Small intestine (tissue), 7 donors: Measurements from ENCODE around the gene SPAG7. TPM values are rescaled to one million over a fixed set of nuclear protein-coding genes. Genes with fewer than 3 reads are reported as not detected.

Experiments used
- DNase-seq, 2 donors: peaks; one replicate each; pipeline versions ENCODE4 v3.0.0 to v3.0.0-alpha.2; 2013
- FAIRE-seq: peaks from 2 replicates; lab custom pipeline; 2012; peaks lifted over from hg19 to GRCh38; lab: Jason Lieb, UNC
- H3K27ac ChIP-seq, 3 donors: one replicate each; pipeline ENCODE4 v1.5.1; 2013; ENCODE audit warnings: low read length in 2 of 3, mild to moderate bottlenecking in 2 of 3, control low read depth in 1 of 3, inconsistent platforms in 1 of 3, low read depth in 1 of 3, moderate library complexity in 1 of 3
- H3K27me3 ChIP-seq, 3 donors: one replicate each; pipeline ENCODE4 v1.6.1; 2013; ENCODE audit warnings: low read length in 3 of 3, inconsistent platforms in 1 of 3; ENCODE audit not compliant: control insufficient read depth in 3 of 3, insufficient read depth in 3 of 3
- H3K36me3 ChIP-seq, 3 donors: one replicate each; pipeline ENCODE4 v1.6.1; 2013; ENCODE audit warnings: low read length in 3 of 3, inconsistent platforms in 1 of 3, low read depth in 1 of 3, mild to moderate bottlenecking in 1 of 3, moderate library complexity in 1 of 3; ENCODE audit not compliant: control insufficient read depth in 3 of 3, insufficient read depth in 2 of 3
- H3K4me1 ChIP-seq, 3 donors: one replicate each; pipeline ENCODE4 v1.6.1; 2013; ENCODE audit warnings: low read length in 2 of 3, inconsistent platforms in 1 of 3, low read depth in 1 of 3, mild to moderate bottlenecking in 1 of 3, moderate library complexity in 1 of 3; ENCODE audit not compliant: control insufficient read depth in 3 of 3, insufficient read depth in 2 of 3
- H3K4me3 ChIP-seq, 3 donors: one replicate each; pipeline ENCODE4 v1.5.1; 2013; ENCODE audit warnings: low read length in 3 of 3, control low read depth in 1 of 3, inconsistent platforms in 1 of 3, low read depth in 1 of 3, mild to moderate bottlenecking in 1 of 3, moderate library complexity in 1 of 3
- H3K9me3 ChIP-seq, 2 donors: one replicate each; pipeline ENCODE4 v1.6.1; 2013; ENCODE audit warnings: low read depth in 1 of 2, low read length in 1 of 2; ENCODE audit not compliant: control insufficient read depth in 2 of 2, insufficient read depth in 1 of 2
- WGBS, 3 donors: extraction: QIAGEN DNeasy Blood & Tissue Kit; methylation state at CpG; one replicate each; pipeline ENCODE4 v1.1.7; 2013; 5-methylcytosine and 5-hydroxymethylcytosine counted together
- polyA plus RNA-seq, 4 donors: library from polyadenylated mRNA; stranded (reverse) in 3 of 4; unstranded in 1 of 4; fragments of 200-250 nt in 3 of 4; fragments of 120-200 nt in 1 of 4; gene quantifications; one replicate each; pipeline versions ENCODE4 v1.2.1 to v1.2.3, GENCODE V29; 2013
- donor health status: healthy with polysubstance abuse.
- donor health status: control.
- donor health status: control.
- donor health status: Bipolar disorder and iron deficiency.
- donor health status: healthy.

SPAG7 gene
- polyA plus RNA-seq, 4 donors = 76.7 to 101 (median 80.0) TPM

DNA sequence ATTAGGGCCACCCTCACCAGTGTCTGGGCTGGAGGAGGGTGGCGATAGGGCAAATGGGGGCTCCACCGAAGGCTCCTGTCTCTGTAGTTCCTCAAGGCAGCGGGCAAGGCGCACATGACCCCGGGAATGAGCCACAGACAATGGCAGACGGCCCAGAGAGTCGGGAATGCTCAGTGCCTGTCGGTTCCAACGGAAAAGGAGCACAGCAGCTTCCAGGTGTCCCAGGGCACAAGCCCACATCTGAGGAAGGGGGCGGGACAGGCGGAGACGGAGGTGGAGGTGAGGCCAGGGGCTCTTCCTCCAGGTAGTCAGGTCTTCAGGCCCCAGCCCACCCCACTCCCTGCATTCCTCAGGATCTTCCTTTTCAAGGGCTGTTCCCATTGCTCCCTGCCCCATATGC lies 5.1 kb upstream of the SPAG7 start:
- peaks cover 0 to 23% (median 4%) of the 10 kb centered on the region in 3 donors for H3K4me1 ChIP-seq
- H3K36me3 ChIP-seq = peaks cover 6 to 75% (median 21%) of the 10 kb centered on the region in 3 donors
- DNase-seq (no peak), FAIRE-seq (no peak)
- no peaks in the 10 kb centered on the region for H3K9me3 ChIP-seq
- no peak overlapping the region for H3K27ac ChIP-seq
- WGBS, 3 donors = 87 to 95% (median 88%) methylated on average over 10 to 12 of the region's 12 CpGs
- no peak overlapping the region for H3K4me3 ChIP-seq
- no peaks in the 10 kb centered on the region for H3K27me3 ChIP-seq

DNA sequence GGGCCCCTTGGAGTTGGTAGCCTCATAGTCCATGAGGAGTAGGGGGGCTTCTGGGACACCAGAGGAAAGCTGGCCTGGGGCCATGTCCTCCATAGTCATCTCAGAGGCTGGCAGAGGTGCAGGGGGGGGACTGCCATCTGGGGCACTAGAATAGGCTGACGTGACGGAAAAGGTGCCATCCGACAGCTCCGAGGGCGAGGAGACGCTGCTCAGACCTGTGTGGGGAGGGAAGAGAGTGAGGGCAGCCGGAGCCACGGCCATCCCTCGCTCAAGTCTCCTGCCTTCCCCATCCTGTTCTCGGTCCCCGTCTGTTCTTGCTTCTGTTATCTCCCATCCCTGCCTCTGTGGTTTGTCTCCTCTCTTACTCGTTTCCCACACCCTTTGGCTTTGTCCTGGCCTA lies 4.7 kb upstream of the SPAG7 start:
- Histone ChIP-seq H3K36me3 (peaks cover 6 to 71% (median 18%) of the 10 kb centered on the region in 3 donors), H3K4me1 (peaks cover 0 to 23% (median 4%) of the 10 kb centered on the region in 3 donors), H3K9me3 (no peaks in the 10 kb centered on the region), H3K27ac (no peak overlapping the region), H3K4me3 (no peak overlapping the region), H3K27me3 (no peaks in the 10 kb centered on the region)
- DNase-seq = no peak
- WGBS, 3 donors = 90 to 94% (median 91%) methylated on average over 11 to 12 of the region's 12 CpGs
- FAIRE-seq = no peak

DNA sequence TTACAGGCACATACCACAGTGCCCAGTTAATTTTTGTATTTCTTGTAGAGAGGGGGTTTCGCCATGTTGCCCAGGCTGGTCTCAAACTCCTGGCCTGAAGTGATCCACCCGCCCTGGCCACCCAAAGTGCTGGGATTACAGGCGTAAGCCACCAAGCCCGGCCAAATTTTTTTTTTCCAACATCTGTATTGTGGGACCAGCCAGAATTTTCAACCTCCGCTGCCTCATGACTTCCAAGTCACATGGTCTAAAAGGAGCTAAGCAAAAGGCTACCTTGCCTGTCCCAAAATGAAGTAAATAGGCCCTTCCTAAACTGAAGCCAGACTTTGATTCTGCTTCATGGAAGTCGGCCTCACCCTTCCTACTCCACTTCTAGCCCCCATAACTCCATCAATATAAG lies 4.2 kb upstream of the SPAG7 start:
- Histone ChIP-seq H3K27ac (no peak overlapping the region), H3K9me3 (no peaks in the 10 kb centered on the region), H3K4me1 (peaks cover 0 to 23% (median 4%) of the 10 kb centered on the region in 3 donors), H3K4me3 (no peak overlapping the region), H3K27me3 (no peaks in the 10 kb centered on the region), H3K36me3 (peaks cover 6 to 66% (median 14%) of the 10 kb centered on the region in 3 donors)
- WGBS, 3 donors = 90 to 94% (median 92%) methylated on average over 6 of the region's 6 CpGs
- FAIRE-seq = no peak
- no peak for DNase-seq

DNA sequence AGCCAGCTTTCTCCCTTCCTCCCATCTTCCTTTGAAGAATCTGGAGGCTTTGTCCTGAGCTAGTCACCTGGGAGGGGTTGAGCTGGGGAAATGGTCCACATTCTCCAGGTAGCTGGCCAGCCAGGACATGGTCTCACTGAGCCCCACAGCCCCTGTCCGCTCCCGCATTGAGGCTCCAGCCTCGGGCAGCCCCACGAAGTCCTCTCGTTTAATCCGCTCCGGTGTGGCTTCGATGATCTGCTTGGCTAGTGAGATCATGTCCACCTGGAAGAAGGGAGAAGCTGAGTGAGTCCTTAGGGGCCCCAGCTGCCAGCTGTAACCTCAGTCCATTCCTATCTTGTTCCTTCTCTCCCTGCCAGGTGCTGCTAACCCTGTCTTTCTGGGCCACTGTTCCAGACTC lies 2.7 kb upstream of the SPAG7 start:
- peaks cover 6 to 65% (median 13%) of the 10 kb centered on the region in 3 donors for H3K36me3 ChIP-seq
- WGBS, 3 donors = 93 to 100% (median 94%) methylated on average over 8 of the region's 8 CpGs
- DNase-seq = no peak
- FAIRE-seq = no peak
- peaks cover 0 to 26% (median 4%) of the 10 kb centered on the region in 3 donors for H3K4me1 ChIP-seq
- H3K4me3 ChIP-seq = no peak overlapping the region
- no peaks in the 10 kb centered on the region for H3K9me3 ChIP-seq
- no peaks in the 10 kb centered on the region for H3K27me3 ChIP-seq
- H3K27ac ChIP-seq = no peak overlapping the region

DNA sequence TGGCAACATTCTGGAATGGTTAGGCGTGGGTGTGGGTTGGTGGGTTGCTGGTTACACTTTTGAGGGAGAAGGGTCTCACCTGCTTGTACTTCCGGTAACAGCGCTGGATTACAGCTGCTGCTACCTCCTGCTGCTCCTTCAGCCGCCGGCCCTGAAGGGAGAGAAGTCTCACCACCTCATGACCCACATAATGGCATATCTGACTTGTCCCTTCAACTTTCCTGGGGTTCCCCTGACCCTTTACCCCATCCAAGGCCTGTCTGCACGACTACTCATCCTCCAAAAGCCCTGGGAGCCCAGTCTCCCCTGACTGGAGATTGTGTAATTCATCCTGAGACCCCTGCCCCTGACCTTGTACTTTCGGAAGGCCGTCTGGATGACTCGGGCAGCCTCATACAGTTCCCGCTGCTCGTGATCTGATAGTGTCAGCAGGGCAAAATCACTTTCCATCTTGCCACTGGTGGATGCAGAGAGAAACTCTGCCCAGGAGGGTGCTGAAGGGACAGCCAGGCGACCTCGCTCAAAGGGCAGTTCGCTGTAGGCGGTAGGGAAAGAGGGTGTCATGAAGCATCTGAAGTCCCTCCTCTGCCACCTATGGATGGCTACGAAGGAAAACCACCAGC lies 2.0 kb upstream of the SPAG7 start:
- peak in 1 of 2 donors; percentile 45 for DNase-seq
- Histone ChIP-seq H3K9me3 (no peaks in the 10 kb centered on the region), H3K27me3 (no peaks in the 10 kb centered on the region), H3K27ac (peak overlapping the region in 2 of 3 donors; percentile 65 to 99), H3K36me3 (peaks cover 6 to 65% (median 13%) of the 10 kb centered on the region in 3 donors), H3K4me1 (peaks cover 0 to 26% (median 4%) of the 10 kb centered on the region in 3 donors), H3K4me3 (peak overlapping the region in 1 of 3 donors; percentile 83)
- WGBS, 3 donors = 65 to 73% (median 73%) methylated on average over 16 of the region's 16 CpGs
- no peak for FAIRE-seq

DNA sequence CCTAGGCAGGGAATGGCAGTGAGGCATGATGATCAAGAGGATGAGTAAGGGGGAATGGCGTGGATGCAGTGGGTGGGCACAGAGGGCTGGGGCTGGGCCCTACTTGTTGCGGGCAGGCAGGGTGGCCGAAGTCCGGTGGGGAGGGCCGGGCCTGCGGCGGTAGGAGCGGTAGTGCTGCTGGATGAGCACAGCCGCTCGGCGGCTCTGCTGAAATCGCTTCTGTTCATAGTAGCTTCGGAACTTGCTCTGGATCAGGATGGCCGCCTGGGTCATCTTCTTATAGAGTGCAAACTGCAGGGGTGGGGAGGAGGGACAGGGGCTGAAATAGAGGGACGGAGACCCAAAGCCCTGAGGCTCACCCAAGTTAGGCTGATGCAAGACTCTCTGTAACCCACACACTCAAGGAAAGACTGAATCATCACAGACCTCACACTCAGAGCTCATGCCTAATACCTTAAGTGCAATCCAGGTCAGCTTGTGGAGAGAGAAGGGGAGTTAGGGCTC lies 1.5 kb upstream of the SPAG7 start:
- Histone ChIP-seq H3K4me1 (peaks cover 0 to 26% (median 4%) of the 10 kb centered on the region in 3 donors), H3K36me3 (peaks cover 6 to 60% (median 13%) of the 10 kb centered on the region in 3 donors), H3K9me3 (no peaks in the 10 kb centered on the region), H3K4me3 (peak overlapping the region in 1 of 3 donors; percentile 83), H3K27ac (peak overlapping the region in 2 of 3 donors; percentile 77 to 99), H3K27me3 (no peaks in the 10 kb centered on the region)
- FAIRE-seq = no peak
- peak in 1 of 2 donors; percentile 54 for DNase-seq
- 63 to 84% (median 82%) methylated on average over 15 of the region's 15 CpGs for WGBS, 3 donors

DNA sequence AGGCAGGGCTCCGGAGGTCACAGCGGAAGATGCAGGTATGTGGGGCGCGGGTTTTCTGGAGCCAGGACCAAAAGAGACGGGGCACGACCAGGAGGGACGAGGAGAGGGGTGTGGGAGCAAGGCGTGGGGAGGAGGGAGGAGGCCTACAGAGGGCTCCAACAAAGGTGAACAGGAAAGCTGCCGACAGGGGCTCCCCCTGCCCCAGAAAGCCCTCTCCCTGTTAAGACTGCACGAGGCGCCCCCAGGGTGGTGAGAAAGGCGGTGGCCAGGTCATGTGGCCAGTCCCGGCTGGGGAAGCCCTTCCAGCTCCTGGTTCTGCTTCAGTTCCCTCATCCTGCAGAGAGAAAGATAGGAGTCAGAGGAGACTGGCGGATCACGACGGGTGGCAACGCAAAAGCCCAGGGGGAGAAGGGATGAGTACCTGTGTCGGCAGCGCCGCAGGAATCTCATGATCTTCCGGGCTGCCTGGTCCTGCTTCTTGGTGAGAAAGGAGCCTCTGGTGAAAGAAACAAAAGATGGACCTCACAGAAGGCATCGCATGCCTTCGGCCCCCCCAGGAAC lies 949 bp upstream of the SPAG7 start:
- Histone ChIP-seq H3K27me3 (no peaks in the 10 kb centered on the region), H3K9me3 (no peaks in the 10 kb centered on the region), H3K36me3 (peaks cover 6 to 54% (median 8%) of the 10 kb centered on the region in 3 donors), H3K4me1 (peaks cover 0 to 26% (median 4%) of the 10 kb centered on the region in 3 donors), H3K4me3 (peak overlapping the region; percentile 62 to 83 (median 72)), H3K27ac (peak overlapping the region; percentile 77 to 99 (median 78))
- FAIRE-seq (no peak), DNase-seq (peak in 1 of 2 donors; percentile 64)
- WGBS, 3 donors = 33 to 50% (median 43%) methylated on average over 18 to 23 of the region's 23 CpGs

DNA sequence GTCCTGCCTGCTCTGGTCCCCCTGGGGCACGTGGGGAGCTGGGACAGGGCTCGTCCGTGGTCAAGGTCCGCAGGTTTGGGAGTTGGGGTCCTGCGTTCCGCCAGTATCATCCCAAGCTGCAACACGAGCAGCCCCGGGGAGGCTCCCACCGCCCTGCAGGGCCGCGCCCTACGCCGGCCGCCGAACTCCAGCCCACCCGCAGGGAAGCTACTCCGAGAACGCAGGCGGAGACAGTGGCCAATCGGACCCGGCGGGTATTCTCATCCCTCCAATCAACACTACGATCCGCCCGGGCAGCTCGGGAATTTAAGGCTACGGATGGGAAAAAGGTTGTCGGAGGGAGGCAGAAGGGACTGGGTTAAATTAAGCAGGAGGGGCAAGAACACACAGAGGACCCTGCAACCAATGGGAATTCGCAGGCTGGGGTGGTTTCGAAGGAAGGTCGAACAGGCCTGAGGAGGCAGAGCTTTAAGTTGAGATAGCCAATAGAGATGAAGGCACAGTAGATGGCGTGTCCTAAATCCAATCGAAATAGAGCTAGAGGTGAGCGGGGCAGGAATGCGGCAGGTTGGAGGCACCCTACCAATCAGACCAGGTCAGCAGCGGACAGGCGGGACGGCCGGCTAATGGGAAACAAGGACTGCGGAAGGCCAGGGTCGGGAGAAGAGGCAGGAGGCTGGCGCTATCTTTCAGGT lies 626 bp downstream of the SPAG7 start:
- WGBS, 3 donors = 0% methylated on average over 42 of the region's 42 CpGs
- H3K4me3 ChIP-seq = peak overlapping the region; percentile 66 to 83 (median 76)
- H3K27ac ChIP-seq = peak overlapping the region; percentile 93 to 99 (median 96)
- no peaks in the 10 kb centered on the region for H3K9me3 ChIP-seq
- DNase-seq (peak; percentile 99 to 100), FAIRE-seq (peak; percentile 93)
- H3K27me3 ChIP-seq = no peaks in the 10 kb centered on the region
- peaks cover 0 to 26% (median 4%) of the 10 kb centered on the region in 3 donors for H3K4me1 ChIP-seq
- peaks cover 0 to 48% (median 0%) of the 10 kb centered on the region in 3 donors for H3K36me3 ChIP-seq
